Activated CD8-positive, alpha-beta memory T cell treated with anti-CD3 and anti-CD28 coated beads for 1 hour (primary cell): ENCODE measurements around the gene CYSLTR1.
"Not testable (repeated sequence)": the region's sequence is repeated elsewhere in the genome, so short reads cannot be mapped to it uniquely, and the experiment has no call there.

Experiments
- DNase-seq, 2 donors: peaks; one replicate each; pipeline ENCODE4 v3.0.0-alpha.2; 2020; ENCODE audit warnings: low read depth in 1 of 2; ENCODE audit errors: extremely low read depth in 1 of 2

The CYSLTR1 gene

GRCh38 chrX:78327370-78328086, at the start of gene CYSLTR1:
CYSLTR1 (minus strand) TSS chrX:78327611; CDS start chrX:78273746, 53,865 bp downstream.
- DNase-seq = no peak

- DNase-seq = no peak
Observed at GRCh38 chrX:78377186-78377585, 49.8 kb upstream of the CYSLTR1 start.

- DNase-seq = no peak
Observed at GRCh38 chrX:78375894-78376293, 48.5 kb upstream of the CYSLTR1 start.

- no peak for DNase-seq
Observed at GRCh38 chrX:78366576-78366975, 39.2 kb upstream of the CYSLTR1 start.

- no peak for DNase-seq
Observed at GRCh38 chrX:78357342-78358055, 30.1 kb upstream of the CYSLTR1 start.

- no peak for DNase-seq
Observed at GRCh38 chrX:78333521-78333920, 6.1 kb upstream of the CYSLTR1 start.

- no peak for DNase-seq
Observed at GRCh38 chrX:78331708-78332107, 4.3 kb upstream of the CYSLTR1 start.

GRCh38 chrX:78330540-78330939, 3.1 kb upstream of the CYSLTR1 start:
- DNase-seq = no peak

- no peak for DNase-seq
Observed at GRCh38 chrX:78330068-78330467, 2.7 kb upstream of the CYSLTR1 start.

- DNase-seq = no peak
Observed at GRCh38 chrX:78329486-78329885, 2.1 kb upstream of the CYSLTR1 start.

- DNase-seq = no peak
Observed at GRCh38 chrX:78326401-78326800, 1.0 kb downstream of the CYSLTR1 start.

GRCh38 chrX:78322863-78323262, 4.5 kb downstream of the CYSLTR1 start:
- no peak for DNase-seq

GRCh38 chrX:78321809-78322208, 5.6 kb downstream of the CYSLTR1 start:
- peak in 1 of 2 donors; percentile 0 for DNase-seq

- no peak for DNase-seq
Observed at GRCh38 chrX:78316265-78316664, 11.1 kb downstream of the CYSLTR1 start.

- DNase-seq = no peak
Observed at GRCh38 chrX:78315745-78316144, 11.7 kb downstream of the CYSLTR1 start.

GRCh38 chrX:78314561-78314960, 12.8 kb downstream of the CYSLTR1 start:
- DNase-seq = no peak

GRCh38 chrX:78313526-78313925, 13.9 kb downstream of the CYSLTR1 start:
- DNase-seq = no peak

GRCh38 chrX:78307665-78308064, 19.7 kb downstream of the CYSLTR1 start:
- DNase-seq = no peak

GRCh38 chrX:78303086-78303485, 24.3 kb downstream of the CYSLTR1 start:
- DNase-seq = no peak

- not testable (repeated sequence) for DNase-seq
Observed at GRCh38 chrX:78300933-78301332, 26.5 kb downstream of the CYSLTR1 start.

GRCh38 chrX:78283511-78283910, 43.9 kb downstream of the CYSLTR1 start:
- no peak for DNase-seq

- no peak for DNase-seq
Observed at GRCh38 chrX:78237127-78237526, 90.3 kb downstream of the CYSLTR1 start.
